HepG2 (cell line): ENCODE results near the gene DOCK9. TPM values are rescaled to one million over a fixed set of nuclear protein-coding genes. Genes with fewer than 3 reads are reported as not detected.

Experiments used
- ATAC-seq: fragments of 200-7000 bp; cut with Tn5 transposase; 3 replicates; pipeline ENCODE4 v1.9.1; 2020; ENCODE audit warnings: mild to moderate bottlenecking, moderate library complexity
- BruUV-seq: library from RNA; stranded (reverse); fragments of 400-500 nt; replicated peaks from 2 replicates; lab custom pipeline; 2021; lab: Mats Ljungman, UMichigan
- CTCF ChIA-PET: fragments of 300-600 bp; formaldehyde crosslinking; extraction: SDS; loops from one replicate; lab custom pipeline; 2021; ENCODE audit warnings: low total read pairs, inconsistent platforms, low intra/inter-chr PET ratio; lab: Yijun Ruan, JAX
- POLR2A ChIA-PET: fragments of 350-600 bp; sonication (Branson Sonifier 250); formaldehyde crosslinking; loops from one replicate; lab custom pipeline; 2020; ENCODE audit warnings: antibody characterized with exemption, inconsistent platforms; lab: Yijun Ruan, JAX
- DNase-seq: peaks from one replicate; pipeline ENCODE4 v3.0.0-alpha.2; 2015; ENCODE audit warnings: low spot score
- FAIRE-seq: peaks from 3 replicates; lab custom pipeline; 2011; peaks lifted over from hg19 to GRCh38; lab: Jason Lieb, UNC
- H2AFZ ChIP-seq: one replicate; pipeline ENCODE4 v1.6.1; 2011; ENCODE audit warnings: low read length, inconsistent platforms
- H3K27ac ChIP-seq: fragments of 300-600 bp; 3 replicates; pipeline ENCODE4 v1.8.0; 2011; ENCODE audit warnings: mixed run types, mild to moderate bottlenecking, mixed read lengths, low read length, inconsistent platforms; ENCODE audit not compliant: insufficient read depth; ENCODE audit errors: extremely low read length
- H3K27me3 ChIP-seq, 2 experiments: fragments of 200-600 bp in 1 of 2; 2 replicates in 1 of 2; 3 replicates in 1 of 2; pipeline versions ENCODE4 v1.6.0 to v1.8.0; 2011; ENCODE audit warnings: low read length in 2 of 2, mild to moderate bottlenecking in 2 of 2, moderate library complexity in 2 of 2, inconsistent platforms in 1 of 2; ENCODE audit not compliant: insufficient read depth in 2 of 2, control insufficient read depth in 1 of 2
- H3K36me3 ChIP-seq, 2 experiments: fragments of 200-600 bp in 1 of 2; replicated peaks in 1 of 2; 2 replicates in 1 of 2; 3 replicates in 1 of 2; pipeline versions ENCODE4 v1.5.1 to v1.8.0; 2011; ENCODE audit warnings: low read length in 2 of 2, inconsistent platforms in 1 of 2; ENCODE audit not compliant: insufficient read depth in 2 of 2, control insufficient read depth in 1 of 2
- H3K4me1 ChIP-seq: 2 replicates; pipeline ENCODE4 v1.5.1; 2012; ENCODE audit warnings: low read length, inconsistent platforms; ENCODE audit not compliant: insufficient read depth
- H3K4me2 ChIP-seq: 2 replicates; pipeline ENCODE4 v1.6.0; 2011; ENCODE audit warnings: low read depth, low read length, inconsistent platforms
- H3K4me3 ChIP-seq, 3 experiments: fragments of 200-600 bp in 1 of 3; sonication (generic), shearing (Covaris generic) in 1 of 3; replicated peaks in 1 of 3; 2 replicates each; pipeline ENCODE4 v1.5.1; 2011 to 2016; ENCODE audit warnings: low read length in 3 of 3, inconsistent platforms in 2 of 3, low read depth in 2 of 3, mild to moderate bottlenecking in 2 of 3, control low read depth in 1 of 3, mixed read lengths in 1 of 3; ENCODE audit not compliant: insufficient read depth in 1 of 3
- H3K79me2 ChIP-seq: one replicate; pipeline ENCODE4 v1.6.1; 2011; ENCODE audit warnings: low read length, inconsistent platforms; ENCODE audit not compliant: insufficient read depth
- H3K9ac ChIP-seq: 2 replicates; pipeline ENCODE4 v1.6.0; 2011; ENCODE audit warnings: mild to moderate bottlenecking, low read depth, low read length, inconsistent platforms; ENCODE audit not compliant: insufficient read depth
- H3K9me3 ChIP-seq: 2 replicates; pipeline ENCODE4 v1.5.1; 2012; ENCODE audit warnings: mild to moderate bottlenecking, low read length
- H4K20me1 ChIP-seq: 2 replicates; pipeline ENCODE4 v1.6.0; 2011; ENCODE audit warnings: inconsistent platforms, mild to moderate bottlenecking, low read length, moderate library complexity; ENCODE audit not compliant: insufficient read depth
- MAFG ChIP-seq: sonication (generic); formaldehyde crosslinking; IDR thresholded peaks from 2 replicates; pipeline ENCODE4 v1.5.1; 2020; ENCODE audit warnings: mild to moderate bottlenecking, missing genetic modification reagents
- TCF12 ChIP-seq, 2 experiments: fragments of 450-650 bp in 1 of 2; sonication (generic) in 1 of 2; formaldehyde crosslinking in 1 of 2; IDR thresholded peaks; 2 replicates each; pipeline versions ENCODE4 v1.6.1 to v1.8.0; 2017 to 2022; ENCODE audit warnings: antibody characterized with exemption in 1 of 2, mild to moderate bottlenecking in 1 of 2, missing genetic modification reagents in 1 of 2, moderate library complexity in 1 of 2
- ZNF766 ChIP-seq: sonication (generic); formaldehyde crosslinking; IDR thresholded peaks from 2 replicates; pipeline ENCODE4 v1.5.0; 2020; ENCODE audit warnings: missing genetic modification reagents, borderline replicate concordance
- ZNF781 ChIP-seq: sonication (generic); formaldehyde crosslinking; IDR thresholded peaks from 2 replicates; pipeline ENCODE4 v1.5.1; 2020; ENCODE audit warnings: borderline replicate concordance, mild to moderate bottlenecking, missing genetic modification reagents; ENCODE audit errors: not compliant biosample characterization
- ZSCAN22 ChIP-seq: sonication (generic); formaldehyde crosslinking; IDR thresholded peaks from 2 replicates; pipeline ENCODE4 v1.4.0; 2020; ENCODE audit warnings: mild to moderate bottlenecking, missing genetic modification reagents
- WGBS: methylation state at CpG from one replicate; pipeline ENCODE4 v1.1.6; 2017; ENCODE audit warnings: low lambda C conversion rate; 5-methylcytosine and 5-hydroxymethylcytosine counted together
- in situ Hi-C: cut with HindIII; loops from 2 replicates; pipeline ENCODE4 v1.10.0; 2017; ENCODE audit warnings: low pct_unique_long_range_greater_than_20kb; ENCODE audit not compliant: extremely low pct_ligation_motif_present
- intact Hi-C: fragments of 100-400 bp; cut with micrococcal nuclease; formaldehyde crosslinking; loops from one replicate; pipeline ENCODE4 v1.10.0; 2022; ENCODE audit not compliant: unreplicated experiment
- polyA plus RNA-seq, 8 experiments: library from polyadenylated mRNA; depleted of rRNA in 3 of 8; stranded (reverse) in 7 of 8; unstranded in 1 of 8; fragments of >200 nt; fragmentation: Illumina TruSeq in 4 of 8; extraction: Trizol in 4 of 8; gene quantifications; 2 replicates each; pipeline versions ENCODE4 v1.2.1 to v1.2.3, GENCODE V29; 2011 to 2016; ENCODE audit warnings: low read depth in 4 of 8, missing spikeins in 1 of 8, mixed read lengths in 1 of 8; ENCODE audit not compliant: insufficient read depth in 1 of 8
- total RNA-seq, 5 experiments: library from RNA; depleted of rRNA; stranded (reverse); fragments of >200 nt; fragmentation: Illumina TruSeq; extraction: Trizol; gene quantifications; 2 replicates each; pipeline ENCODE4 v1.2.3, GENCODE V29; 2016; ENCODE audit warnings: low read depth in 1 of 5
- TF ChIP-seq, protein P1 (sequence below): sonication (generic); formaldehyde crosslinking; IDR thresholded peaks from 2 replicates; pipeline ENCODE4 v1.8.0; 2022; ENCODE audit warnings: missing genetic modification reagents, mild to moderate bottlenecking, inconsistent platforms, borderline replicate concordance
- TF ChIP-seq, protein P2 (sequence below): sonication (generic); formaldehyde crosslinking; IDR thresholded peaks from 2 replicates; pipeline ENCODE4 v1.5.0; 2020; ENCODE audit warnings: mild to moderate bottlenecking, missing genetic modification reagents
- TF ChIP-seq, protein P3 (sequence below): sonication (generic); formaldehyde crosslinking; IDR thresholded peaks from 2 replicates; pipeline ENCODE4 v1.5.1; 2020; ENCODE audit warnings: mild to moderate bottlenecking, missing genetic modification reagents

DOCK9 gene
- total and polyA plus RNA-seq, 2 of the 13 experiments (the other 11 are each of a cell fraction or from before 2014, with no cell fraction given): 0.44 to 0.97 TPM

DNA sequence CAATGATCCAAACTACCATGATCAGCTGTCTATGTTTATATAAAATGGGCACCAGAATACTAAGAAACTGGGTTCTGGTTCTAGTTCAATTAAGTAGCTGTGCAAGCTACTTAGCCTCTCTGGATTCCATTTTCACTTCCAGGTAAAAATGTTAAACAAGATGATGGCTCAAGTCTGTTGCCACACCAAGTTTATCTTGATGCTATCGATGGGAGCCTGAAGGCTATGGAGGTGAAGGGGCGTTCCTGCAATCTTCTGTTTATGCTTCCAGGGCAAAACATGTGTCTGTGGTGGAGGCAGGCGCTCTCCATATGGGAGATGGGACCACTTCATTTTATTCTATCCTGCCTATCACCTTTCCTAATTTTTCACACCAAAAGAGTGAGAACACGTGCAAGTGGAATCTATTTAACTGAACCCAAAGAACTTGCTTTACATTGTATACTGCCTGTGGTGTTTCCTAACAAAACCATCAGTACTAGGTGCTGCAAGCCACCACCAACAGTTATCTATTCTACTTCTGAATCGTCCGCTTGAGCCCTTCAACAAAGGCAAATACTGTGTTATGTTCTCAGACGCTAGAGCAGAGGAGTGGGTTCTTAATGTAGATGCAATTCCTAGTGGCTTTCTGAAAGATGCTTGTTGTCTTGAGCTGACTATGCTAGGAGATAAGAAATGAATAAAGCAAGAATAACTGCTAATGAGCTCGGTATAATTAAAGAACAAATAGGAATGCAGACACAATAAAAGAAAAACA lies 70.9 kb downstream of the DOCK9 start:
- ChIA-PET CTCF (no interaction called here), POLR2A (no interaction called here)
- H3K36me3 ChIP-seq: no peaks in the 10 kb centered on the region
- H3K4me2 ChIP-seq: no peak overlapping the region
- no TSS peak for BruUV-seq
- H3K4me3 ChIP-seq: no peak overlapping the region
- no peaks in the 10 kb centered on the region; a peak in 1 of 5 replicates for H3K27me3 ChIP-seq
- FAIRE-seq: no peak
- no peaks in the 10 kb centered on the region for H3K79me2 ChIP-seq
- no peak for DNase-seq
- H3K27ac ChIP-seq: no peak overlapping the region
- no peak overlapping the region for H3K9ac ChIP-seq
- no peak for TF ChIP-seq TCF12 (IDR thresholded peaks at IDR 0.05)
- no peak for TF ChIP-seq TCF12 (CRISPR knock-in tag; IDR thresholded peaks at IDR 0.05)
- 59% methylated on average over 8 of the region's 8 CpGs for WGBS
- no peaks in the 10 kb centered on the region for H3K9me3 ChIP-seq
- H3K4me1 ChIP-seq: no peaks in the 10 kb centered on the region
- ATAC-seq: no peak
- intact Hi-C loops: no loop called here
- no peak overlapping the region for H2AFZ ChIP-seq
- in situ Hi-C loops: no loop called here
- H4K20me1 ChIP-seq: no peaks in the 10 kb centered on the region

DNA sequence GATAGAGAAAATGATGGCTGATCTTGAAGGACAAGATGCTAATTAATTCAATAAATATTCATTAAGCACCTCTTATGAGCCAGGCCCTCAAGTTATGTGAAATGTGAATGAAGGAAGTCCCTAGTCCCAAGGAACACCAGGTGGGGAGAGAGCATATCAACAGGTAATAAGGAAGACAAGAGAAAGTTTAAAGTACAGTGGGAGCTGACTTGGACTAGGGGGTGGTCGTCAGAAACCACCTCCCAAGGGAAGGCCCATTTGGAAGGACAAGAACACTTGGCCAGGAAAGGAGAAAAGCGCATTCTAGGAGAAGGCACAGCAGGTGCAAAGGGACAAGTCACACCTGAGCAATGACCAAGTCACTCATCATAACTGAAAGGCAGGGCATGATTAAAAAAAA lies 72.7 kb downstream of the DOCK9 start:
- no peaks in the 10 kb centered on the region for H3K79me2 ChIP-seq
- in situ Hi-C loops: no loop called here
- H2AFZ ChIP-seq: no peak overlapping the region
- BruUV-seq: no TSS peak
- ChIA-PET CTCF (no interaction called here), POLR2A (no interaction called here)
- no peak for ATAC-seq
- no peak overlapping the region for H3K9ac ChIP-seq
- intact Hi-C loops: no loop called here
- FAIRE-seq: no peak
- no peaks in the 10 kb centered on the region for H3K9me3 ChIP-seq
- WGBS: 37% methylated on average over 2 of the region's 2 CpGs
- no peak overlapping the region for H3K4me3 ChIP-seq
- no peak overlapping the region for H3K4me2 ChIP-seq
- DNase-seq: no peak
- H3K27me3 ChIP-seq: no peaks in the 10 kb centered on the region; a peak in 1 of 5 replicates
- H3K36me3 ChIP-seq: no peaks in the 10 kb centered on the region
- H3K4me1 ChIP-seq: no peaks in the 10 kb centered on the region
- no peaks in the 10 kb centered on the region for H4K20me1 ChIP-seq
- no peak overlapping the region for H3K27ac ChIP-seq
- TF ChIP-seq ZSCAN22 (CRISPR knock-in tag): no peak
- no peak for TF ChIP-seq ZNF766 (CRISPR knock-in tag)
- TF ChIP-seq ZNF781 (CRISPR knock-in tag): no peak
- TF ChIP-seq MAFG (CRISPR knock-in tag): no peak
- TF ChIP-seq, protein P1, sequence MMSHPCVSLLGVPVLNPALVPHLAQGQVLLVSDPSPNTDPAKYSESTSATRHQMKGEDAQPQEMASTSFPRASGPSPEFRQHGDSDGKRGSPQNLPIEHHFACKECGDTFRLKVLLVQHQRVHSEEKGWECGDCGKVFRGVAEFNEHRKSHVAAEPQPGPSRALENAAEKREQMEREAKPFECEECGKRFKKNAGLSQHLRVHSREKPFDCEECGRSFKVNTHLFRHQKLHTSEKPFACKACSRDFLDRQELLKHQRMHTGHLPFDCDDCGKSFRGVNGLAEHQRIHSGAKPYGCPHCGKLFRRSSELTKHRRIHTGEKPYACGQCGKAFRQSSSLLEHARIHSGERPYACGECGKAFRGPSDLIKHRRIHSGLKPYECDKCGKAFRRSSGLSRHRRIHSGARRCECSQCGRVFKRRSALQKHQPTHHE (CRISPR knock-in tag): no peak
- TF ChIP-seq, protein P2, sequence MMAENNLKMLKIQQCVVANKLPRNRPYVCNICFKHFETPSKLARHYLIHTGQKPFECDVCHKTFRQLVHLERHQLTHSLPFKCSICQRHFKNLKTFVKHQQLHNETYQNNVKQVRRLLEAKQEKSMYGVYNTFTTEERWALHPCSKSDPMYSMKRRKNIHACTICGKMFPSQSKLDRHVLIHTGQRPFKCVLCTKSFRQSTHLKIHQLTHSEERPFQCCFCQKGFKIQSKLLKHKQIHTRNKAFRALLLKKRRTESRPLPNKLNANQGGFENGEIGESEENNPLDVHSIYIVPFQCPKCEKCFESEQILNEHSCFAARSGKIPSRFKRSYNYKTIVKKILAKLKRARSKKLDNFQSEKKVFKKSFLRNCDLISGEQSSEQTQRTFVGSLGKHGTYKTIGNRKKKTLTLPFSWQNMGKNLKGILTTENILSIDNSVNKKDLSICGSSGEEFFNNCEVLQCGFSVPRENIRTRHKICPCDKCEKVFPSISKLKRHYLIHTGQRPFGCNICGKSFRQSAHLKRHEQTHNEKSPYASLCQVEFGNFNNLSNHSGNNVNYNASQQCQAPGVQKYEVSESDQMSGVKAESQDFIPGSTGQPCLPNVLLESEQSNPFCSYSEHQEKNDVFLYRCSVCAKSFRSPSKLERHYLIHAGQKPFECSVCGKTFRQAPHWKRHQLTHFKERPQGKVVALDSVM: no peak
- TF ChIP-seq, protein P3, sequence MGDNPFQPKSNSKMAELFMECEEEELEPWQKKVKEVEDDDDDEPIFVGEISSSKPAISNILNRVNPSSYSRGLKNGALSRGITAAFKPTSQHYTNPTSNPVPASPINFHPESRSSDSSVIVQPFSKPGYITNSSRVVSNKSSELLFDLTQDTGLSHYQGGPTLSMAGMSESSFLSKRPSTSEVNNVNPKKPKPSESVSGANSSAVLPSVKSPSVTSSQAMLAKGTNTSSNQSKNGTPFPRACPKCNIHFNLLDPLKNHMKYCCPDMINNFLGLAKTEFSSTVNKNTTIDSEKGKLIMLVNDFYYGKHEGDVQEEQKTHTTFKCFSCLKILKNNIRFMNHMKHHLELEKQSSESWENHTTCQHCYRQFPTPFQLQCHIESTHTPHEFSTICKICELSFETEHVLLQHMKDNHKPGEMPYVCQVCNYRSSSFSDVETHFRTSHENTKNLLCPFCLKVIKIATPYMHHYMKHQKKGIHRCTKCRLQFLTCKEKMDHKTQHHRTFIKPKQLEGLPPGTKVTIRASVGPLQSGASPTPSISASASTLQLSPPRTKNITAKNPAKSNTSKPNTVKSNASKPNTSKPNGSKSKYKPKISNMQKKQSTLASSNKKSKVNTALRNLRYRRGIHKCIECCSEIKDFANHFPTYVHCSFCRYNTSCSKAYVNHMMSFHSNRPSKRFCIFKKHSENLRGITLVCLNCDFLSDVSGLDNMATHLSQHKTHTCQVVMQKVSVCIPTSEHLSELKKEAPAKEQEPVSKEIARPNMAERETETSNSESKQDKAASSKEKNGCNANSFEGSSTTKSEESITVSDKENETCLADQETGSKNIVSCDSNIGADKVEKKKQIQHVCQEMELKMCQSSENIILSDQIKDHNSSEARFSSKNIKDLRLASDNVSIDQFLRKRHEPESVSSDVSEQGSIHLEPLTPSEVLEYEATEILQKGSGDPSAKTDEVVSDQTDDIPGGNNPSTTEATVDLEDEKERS (CRISPR knock-in tag): no peak
